ENCODE measurements around the gene SBF2. TPM values are rescaled to one million over a fixed set of nuclear protein-coding genes. Genes with fewer than 3 reads are reported as not detected.
A peak's percentile ranks its signal among the peaks of the same experiment; 100 is the strongest.

Gene SBF2
- total and polyA plus RNA-seq, 10 donors, result 3.6 to 70.9 (median 57.1) TPM

DNA sequence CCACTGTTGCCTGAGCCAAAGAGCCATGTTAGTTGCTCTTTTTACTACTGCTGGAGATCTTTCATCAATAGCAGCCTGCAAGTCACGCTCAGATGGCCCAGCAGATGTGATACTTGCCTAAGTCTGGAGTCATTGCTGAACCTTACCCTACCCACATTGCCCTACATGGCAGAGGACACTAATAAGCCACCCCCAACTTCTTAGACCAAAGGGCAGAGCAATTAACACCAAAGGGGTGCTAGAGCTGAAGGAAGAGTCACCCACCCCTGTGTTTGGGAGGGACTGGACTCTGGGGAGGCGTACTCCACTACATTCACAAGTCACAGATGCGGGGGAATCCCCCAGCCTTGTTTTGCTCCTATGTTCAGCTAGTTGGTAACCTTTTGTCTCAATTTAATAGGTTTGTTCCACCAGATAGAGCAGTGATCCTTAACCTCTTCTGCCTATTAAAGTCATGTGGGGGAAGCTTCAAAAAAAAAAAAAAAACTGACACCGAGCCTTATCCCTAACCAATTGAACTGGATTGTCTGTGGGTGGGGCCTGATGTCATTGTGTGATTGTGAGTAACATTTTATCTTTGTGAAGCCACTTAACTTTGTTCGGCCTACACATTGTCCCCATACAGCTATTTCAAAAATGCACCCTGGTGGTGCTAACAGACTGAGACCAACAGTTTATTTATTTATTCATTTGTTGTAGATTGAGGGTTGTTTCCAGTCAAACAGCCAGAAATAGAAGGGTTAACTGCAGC is 23.9 kb upstream of the SBF2 start:
- no peak for DNase-seq
- Histone ChIP-seq H3K9me3 (no peaks in the 10 kb centered on the region), H3K4me3 (no peak overlapping the region), H3K27ac (peak overlapping the region in 3 of 8 donors; percentile 25 to 32 (median 28)), H3K4me1 (peaks cover 2 to 49% (median 10%) of the 10 kb centered on the region in 6 donors), H3K27me3 (replicated peaks in 1 of 7) (no peaks in the 10 kb centered on the region), H3K36me3 (no peaks in the 10 kb centered on the region)
- TF ChIP-seq POLR2AphosphoS5 (IDR thresholded peaks at IDR 0.05), result no peak
- intact Hi-C loops (cut with DNase I; ENCODE audit: low total_unique reads), result no loop called here
- 64 to 80% (median 75%) methylated on average over 5 of the region's 5 CpGs for WGBS, 5 donors

DNA sequence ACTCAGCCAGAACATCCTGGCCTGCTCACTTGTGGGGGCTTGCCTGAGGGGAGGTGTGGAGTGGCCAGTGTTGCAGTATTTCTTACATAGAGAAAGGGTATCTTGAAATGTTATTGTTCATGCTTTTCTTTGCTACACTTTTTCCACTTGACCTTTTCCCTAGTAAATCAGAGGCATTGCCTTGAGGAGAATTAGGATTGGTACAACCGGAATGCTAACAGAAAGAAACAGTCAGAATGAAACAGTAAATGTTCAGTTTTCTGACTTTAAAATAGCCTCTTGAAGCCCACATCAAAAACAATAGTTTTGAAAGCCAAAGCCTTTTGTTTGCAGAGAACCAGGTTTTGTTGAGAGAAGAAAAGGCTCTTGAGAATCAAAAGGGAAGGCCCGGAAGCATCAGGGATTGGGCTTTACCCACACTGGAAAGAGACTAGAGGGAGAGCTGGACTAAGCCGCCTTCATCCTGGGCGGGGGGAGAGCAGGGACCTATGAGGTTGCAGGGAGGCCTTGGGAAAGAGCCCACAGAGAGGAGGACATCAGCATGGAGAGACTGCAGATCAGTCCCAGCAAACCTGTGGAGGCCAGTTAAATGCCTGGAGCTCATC is 23.2 kb upstream of the SBF2 start:
- no peak for TF ChIP-seq POLR2A (IDR thresholded peaks at IDR 0.05)
- TF ChIP-seq, protein P1, sequence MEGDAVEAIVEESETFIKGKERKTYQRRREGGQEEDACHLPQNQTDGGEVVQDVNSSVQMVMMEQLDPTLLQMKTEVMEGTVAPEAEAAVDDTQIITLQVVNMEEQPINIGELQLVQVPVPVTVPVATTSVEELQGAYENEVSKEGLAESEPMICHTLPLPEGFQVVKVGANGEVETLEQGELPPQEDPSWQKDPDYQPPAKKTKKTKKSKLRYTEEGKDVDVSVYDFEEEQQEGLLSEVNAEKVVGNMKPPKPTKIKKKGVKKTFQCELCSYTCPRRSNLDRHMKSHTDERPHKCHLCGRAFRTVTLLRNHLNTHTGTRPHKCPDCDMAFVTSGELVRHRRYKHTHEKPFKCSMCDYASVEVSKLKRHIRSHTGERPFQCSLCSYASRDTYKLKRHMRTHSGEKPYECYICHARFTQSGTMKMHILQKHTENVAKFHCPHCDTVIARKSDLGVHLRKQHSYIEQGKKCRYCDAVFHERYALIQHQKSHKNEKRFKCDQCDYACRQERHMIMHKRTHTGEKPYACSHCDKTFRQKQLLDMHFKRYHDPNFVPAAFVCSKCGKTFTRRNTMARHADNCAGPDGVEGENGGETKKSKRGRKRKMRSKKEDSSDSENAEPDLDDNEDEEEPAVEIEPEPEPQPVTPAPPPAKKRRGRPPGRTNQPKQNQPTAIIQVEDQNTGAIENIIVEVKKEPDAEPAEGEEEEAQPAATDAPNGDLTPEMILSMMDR (IDR thresholded peaks at IDR 0.05 in 8 of 11, conservative IDR thresholded peaks at IDR 0.05 in 3 of 11), result no peak
- TF ChIP-seq POLR2AphosphoS5 (IDR thresholded peaks at IDR 0.05), result no peak
- 78 to 92% (median 90%) methylated on average over 4 of the region's 4 CpGs for WGBS, 5 donors

DNA sequence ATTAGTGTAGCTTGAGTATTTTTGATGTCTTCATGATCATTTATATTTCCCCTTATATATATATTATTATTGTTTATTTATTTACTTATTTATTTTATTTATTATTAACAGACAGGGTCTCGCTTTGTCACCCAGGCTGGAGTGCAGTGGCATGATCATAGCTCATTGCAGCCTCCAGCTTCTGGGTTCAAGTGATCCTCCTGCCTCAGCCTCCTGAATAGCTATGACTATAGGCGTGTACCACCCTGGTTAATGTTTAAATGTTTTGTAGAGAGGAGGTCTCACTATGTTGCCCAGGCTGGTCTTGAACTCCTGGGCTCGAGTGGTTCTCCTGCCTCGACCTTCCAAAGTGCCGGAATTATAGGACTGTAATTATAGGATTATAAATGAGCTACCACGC is 21.1 kb upstream of the SBF2 start:
- no peak for DNase-seq
- TF ChIP-seq POLR2AphosphoS5 (IDR thresholded peaks at IDR 0.05) (no peak), POLR2A (IDR thresholded peaks at IDR 0.05) (no peak)
- TF ChIP-seq, protein P1 (IDR thresholded peaks at IDR 0.05 in 8 of 11, conservative IDR thresholded peaks at IDR 0.05 in 3 of 11), result no peak
- Histone ChIP-seq H3K9me3 (no peaks in the 10 kb centered on the region), H3K36me3 (no peaks in the 10 kb centered on the region), H3K4me3 (no peak overlapping the region), H3K27ac (no peak overlapping the region), H3K27me3 (replicated peaks in 1 of 7) (no peaks in the 10 kb centered on the region), H3K4me1 (peaks cover 0 to 40% (median 6%) of the 10 kb centered on the region in 6 donors)
- intact Hi-C loops (cut with DNase I; ENCODE audit: low total_unique reads), result no loop called here
- 84 to 95% (median 91%) methylated on average over 6 of the region's 6 CpGs for WGBS, 5 donors

More for the DNA sequence above, 23.2 kb upstream of the SBF2 start:
- intact Hi-C loops (cut with DNase I; ENCODE audit: low total_unique reads), result no loop called here
- H3K27ac ChIP-seq, result peak overlapping the region in 3 of 8 donors; percentile 25 to 32 (median 25)
- H3K4me1 ChIP-seq, result peaks cover 0 to 42% (median 6%) of the 10 kb centered on the region in 6 donors
- no peak for DNase-seq
- no peak overlapping the region for H3K4me3 ChIP-seq
- H3K27me3 ChIP-seq (replicated peaks in 1 of 7), result no peaks in the 10 kb centered on the region
- no peaks in the 10 kb centered on the region for H3K36me3 ChIP-seq
- no peaks in the 10 kb centered on the region for H3K9me3 ChIP-seq

DNA sequence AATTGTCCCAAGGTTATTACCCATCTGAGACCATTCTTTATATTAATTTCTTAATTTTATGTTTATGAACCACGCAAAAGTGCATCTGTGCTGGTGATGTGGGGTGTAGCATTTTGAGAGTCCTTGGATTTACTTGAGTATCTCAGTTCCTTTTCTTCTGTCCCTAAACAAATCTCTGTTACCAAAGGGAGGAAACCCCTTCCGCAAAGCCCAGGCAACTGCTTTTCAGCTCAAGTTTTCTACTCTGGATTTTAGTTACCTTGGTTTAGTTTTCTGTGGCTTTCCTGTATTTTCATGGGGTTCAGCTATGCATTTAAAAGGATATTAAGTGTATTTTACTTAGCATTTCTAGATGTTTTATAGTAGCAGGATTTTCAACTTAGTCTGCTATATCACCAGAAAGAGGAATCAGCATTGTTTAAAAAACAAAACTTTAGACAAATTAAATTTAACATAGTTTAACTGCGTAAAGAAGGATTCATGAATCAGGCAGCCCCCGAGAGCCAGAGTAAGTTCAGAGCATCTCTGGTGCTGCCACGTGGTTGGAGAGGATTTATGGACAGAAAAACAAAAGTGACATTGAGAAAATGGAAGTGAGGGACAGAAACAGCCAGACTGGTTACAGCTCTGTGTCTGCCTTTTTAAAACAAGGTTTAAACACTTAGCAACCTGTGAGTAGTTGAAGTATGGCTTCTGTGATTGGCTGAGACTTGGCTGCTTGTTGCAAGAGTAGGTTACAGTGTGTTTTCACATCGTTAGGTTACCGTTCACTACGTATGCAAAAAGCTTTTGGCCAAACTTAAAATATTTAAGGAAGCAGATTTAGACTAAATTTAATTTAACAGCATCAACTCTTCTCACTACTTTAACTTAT is 20.4 kb upstream of the SBF2 start:
- TF ChIP-seq POLR2AphosphoS5 (IDR thresholded peaks at IDR 0.05), result no peak
- TF ChIP-seq, protein P1 (IDR thresholded peaks at IDR 0.05 in 8 of 11, conservative IDR thresholded peaks at IDR 0.05 in 3 of 11), result no peak
- no peak for TF ChIP-seq POLR2A (IDR thresholded peaks at IDR 0.05)
- no peaks in the 10 kb centered on the region for H3K36me3 ChIP-seq

More for the DNA sequence above, 20.4 kb upstream of the SBF2 start:
- no peaks in the 10 kb centered on the region for H3K27me3 ChIP-seq (replicated peaks in 1 of 7)
- 44 to 57% (median 46%) methylated on average over 8 of the region's 8 CpGs for WGBS, 5 donors
- H3K4me1 ChIP-seq, result peaks cover 0 to 35% (median 6%) of the 10 kb centered on the region in 6 donors
- no peak for DNase-seq
- peak overlapping the region in 1 of 8 donors; percentile 3 for H3K27ac ChIP-seq
- no peaks in the 10 kb centered on the region for H3K9me3 ChIP-seq
- H3K4me3 ChIP-seq, result no peak overlapping the region
- intact Hi-C loops (cut with DNase I; ENCODE audit: low total_unique reads), result loop anchor here (5.0 kb wide), 1 partner anchor 552 kb away; no protein-coding TSS in a partner anchor

Data from spleen (tissue), 11 donors.